ENCODE measurements around the gene MSANTD2. TPM values are rescaled to one million over a fixed set of nuclear protein-coding genes. Genes with fewer than 3 reads are reported as not detected.

The MSANTD2 gene
- total and polyA plus RNA-seq, 2 experiments from 2014 or later = 18.7 to 34.4 TPM

DNA sequence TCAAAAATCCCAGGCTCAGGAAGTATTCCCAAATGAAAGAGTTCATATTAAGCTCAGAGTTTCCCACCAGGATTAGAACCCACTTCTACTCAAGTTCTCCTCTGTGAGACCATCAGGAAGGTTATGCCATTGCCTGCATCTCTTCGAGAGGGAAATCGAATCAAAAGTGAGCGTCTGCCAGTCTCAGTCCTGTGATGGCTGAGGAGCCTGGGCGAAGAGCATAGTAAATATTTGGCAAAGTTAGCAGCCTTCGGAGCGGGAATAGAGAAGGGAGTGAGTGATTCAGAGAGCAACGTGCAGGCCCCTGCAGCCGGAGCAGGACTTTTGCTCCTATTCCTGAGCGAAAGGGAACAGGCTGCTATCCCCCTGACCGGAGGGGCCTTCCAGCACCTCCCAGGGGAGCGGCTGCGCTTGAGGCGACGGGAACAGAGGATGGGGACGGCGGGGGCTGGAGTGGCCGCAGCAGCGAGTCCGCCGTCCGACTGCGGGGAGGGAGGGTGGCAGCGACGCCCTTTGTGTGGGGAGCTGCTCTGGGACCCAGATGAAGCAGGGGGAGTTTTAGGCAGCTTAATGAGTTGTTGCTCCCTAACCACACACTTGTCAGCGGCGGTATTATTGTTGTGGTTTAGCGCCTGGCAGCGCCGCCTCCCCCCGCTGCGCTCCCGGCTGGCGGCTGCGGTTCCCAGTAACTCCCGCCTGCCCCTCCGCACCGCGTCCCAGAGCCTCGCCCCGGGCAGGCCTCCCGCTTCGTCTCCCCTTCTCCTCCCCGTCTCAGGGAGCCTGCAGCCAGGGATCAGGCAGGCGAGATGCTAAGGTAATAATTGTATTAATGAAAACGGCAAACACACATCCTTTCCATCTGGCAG, 82.2 kb downstream of the MSANTD2 start:
- Histone ChIP-seq H3K4me3 (peak overlapping the region; percentile 76), H2AFZ (peak overlapping the region; percentile 95), H4K20me1 (replicated peaks; ENCODE audit: insufficient read depth) (no peaks in the 10 kb centered on the region; the same call in none of the 2 replicates), H3K4me1 (ENCODE audit: insufficient read depth) (peaks cover 14% of the 10 kb centered on the region; the same call in 1 of the 2 replicates), H3K36me3 (ENCODE audit: insufficient read depth) (no peaks in the 10 kb centered on the region), H3K27ac (ENCODE audit: low read depth) (no peak overlapping the region), H3F3A (replicated peaks; ENCODE audit: low read depth) (no peaks in the 10 kb centered on the region), H3K4me2 (peak overlapping the region; percentile 88), H3K27me3 (ENCODE audit: insufficient read depth) (peaks cover 93% of the 10 kb centered on the region), H3K9me2 (ENCODE audit: insufficient read depth) (no peaks in the 10 kb centered on the region), H3K79me2 (replicated peaks; ENCODE audit: insufficient read depth) (no peaks in the 10 kb centered on the region)
- TF ChIP-seq EZH2 (IDR thresholded peaks at IDR 0.05; ENCODE audit: low read depth, unreplicated experiment) = peak; percentile 81
- no peak for TF ChIP-seq JUNB (IDR thresholded peaks at IDR 0.05; ENCODE audit: unreplicated experiment)
- no peaks in the 10 kb centered on the region for H3K36me3 Mint-ChIP-seq (ENCODE audit: low read depth)
- H3K27ac Mint-ChIP-seq = no peak overlapping the region
- H3K27me3 Mint-ChIP-seq (ENCODE audit: insufficient read depth, low read depth, poor library complexity) = peaks cover 72% of the 10 kb centered on the region
- peak; percentile 86 for ATAC-seq
- H3K9me3 Mint-ChIP-seq = no peaks in the 10 kb centered on the region
- peaks cover 40% of the 10 kb centered on the region for H3K4me1 Mint-ChIP-seq
- peak overlapping the region; percentile 85 for H3K4me3 Mint-ChIP-seq
- peak; percentile 66 for DNase-seq (ENCODE audit: low spot score)

DNA sequence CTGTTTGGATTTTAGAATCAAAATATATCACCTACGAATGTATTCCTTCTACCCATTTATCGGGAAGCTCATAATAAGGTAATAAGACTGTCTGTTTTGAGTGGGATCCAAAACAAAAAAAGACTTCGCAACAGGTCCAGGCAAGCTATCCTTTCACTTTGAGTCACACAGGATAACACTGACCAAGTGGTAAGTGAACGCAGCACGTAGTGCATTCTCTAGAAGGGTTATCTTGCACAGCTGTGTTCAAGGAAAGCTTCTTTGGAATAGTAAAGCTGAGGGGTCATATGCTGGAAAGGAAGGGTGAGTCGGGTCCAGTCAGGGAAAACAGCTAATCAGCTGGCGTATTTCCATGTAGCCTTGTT, 82.8 kb downstream of the MSANTD2 start:
- DNase-seq (ENCODE audit: low spot score) = no peak
- Mint-ChIP-seq H3K9me3 (no peaks in the 10 kb centered on the region), H3K36me3 (ENCODE audit: low read depth) (no peaks in the 10 kb centered on the region), H3K27me3 (ENCODE audit: insufficient read depth, low read depth, poor library complexity) (peaks cover 66% of the 10 kb centered on the region), H3K27ac (no peak overlapping the region), H3K4me1 (peaks cover 34% of the 10 kb centered on the region), H3K4me3 (peak overlapping the region; percentile 85)
- Histone ChIP-seq H3K27ac (ENCODE audit: low read depth) (no peak overlapping the region), H4K20me1 (replicated peaks; ENCODE audit: insufficient read depth) (no peaks in the 10 kb centered on the region; the same call in none of the 2 replicates), H3K27me3 (ENCODE audit: insufficient read depth) (peaks cover 88% of the 10 kb centered on the region), H3F3A (replicated peaks; ENCODE audit: low read depth) (no peaks in the 10 kb centered on the region), H3K4me1 (ENCODE audit: insufficient read depth) (peaks cover 14% of the 10 kb centered on the region; the same call in 1 of the 2 replicates), H3K36me3 (ENCODE audit: insufficient read depth) (no peaks in the 10 kb centered on the region), H2AFZ (peak overlapping the region; percentile 95; the same call in 1 of the 2 replicates), H3K4me2 (peak overlapping the region; percentile 88), H3K4me3 (peak overlapping the region; percentile 76), H3K9me2 (ENCODE audit: insufficient read depth) (no peaks in the 10 kb centered on the region), H3K79me2 (replicated peaks; ENCODE audit: insufficient read depth) (no peaks in the 10 kb centered on the region)
- no peak for ATAC-seq
- TF ChIP-seq ZNF114 (CRISPR knock-in tag; IDR thresholded peaks at IDR 0.05) (no peak), STAT1 (IDR thresholded peaks at IDR 0.05; ENCODE audit: unreplicated experiment) (no peak), JUNB (IDR thresholded peaks at IDR 0.05; ENCODE audit: unreplicated experiment) (no peak), EZH2phosphoT487 (IDR thresholded peaks at IDR 0.05; ENCODE audit: unreplicated experiment) (no peak), POLR2AphosphoS5 (IDR thresholded peaks at IDR 0.05; ENCODE audit: low read depth) (no peak)

DNA sequence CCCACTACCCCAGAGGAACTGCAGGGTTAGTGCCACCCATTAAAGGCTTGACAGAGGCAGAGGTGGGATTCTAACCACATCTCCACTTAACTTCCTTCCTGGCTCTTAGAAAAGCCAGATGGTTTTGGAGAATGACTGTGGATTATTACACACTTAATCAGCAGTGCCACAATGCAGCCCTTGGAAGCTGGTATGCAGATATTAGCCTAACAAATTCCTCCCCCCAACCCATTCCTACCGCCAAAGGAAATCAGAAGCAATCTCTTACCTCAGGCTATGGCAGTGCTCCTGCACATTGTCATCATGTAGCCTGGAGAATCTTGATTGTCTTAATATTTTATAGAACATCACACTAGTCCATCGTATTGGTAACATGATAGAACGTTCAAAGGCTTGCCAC, 83.6 kb downstream of the MSANTD2 start:
- no peaks in the 10 kb centered on the region for H3K36me3 Mint-ChIP-seq (ENCODE audit: low read depth)
- peaks cover 26% of the 10 kb centered on the region for H3K4me1 Mint-ChIP-seq
- no peak overlapping the region for H3K27ac Mint-ChIP-seq
- no peak overlapping the region for H3K4me2 ChIP-seq
- peaks cover 59% of the 10 kb centered on the region for H3K27me3 Mint-ChIP-seq (ENCODE audit: insufficient read depth, low read depth, poor library complexity)
- no peaks in the 10 kb centered on the region; the same call in none of the 2 replicates for H4K20me1 ChIP-seq (replicated peaks; ENCODE audit: insufficient read depth)
- H3K9me3 Mint-ChIP-seq = no peaks in the 10 kb centered on the region; the same call in 2 of the 3 replicates
- H3K4me3 Mint-ChIP-seq = no peak overlapping the region
- ATAC-seq (no peak), DNase-seq (ENCODE audit: low spot score) (no peak)
- peaks cover 85% of the 10 kb centered on the region for H3K27me3 ChIP-seq (ENCODE audit: insufficient read depth)
- H3K4me1 ChIP-seq (ENCODE audit: insufficient read depth) = peaks cover 14% of the 10 kb centered on the region; the same call in 1 of the 2 replicates
- H3K79me2 ChIP-seq (replicated peaks; ENCODE audit: insufficient read depth) = no peaks in the 10 kb centered on the region
- no peak overlapping the region for H2AFZ ChIP-seq
- H3K4me3 ChIP-seq = no peak overlapping the region
- H3K36me3 ChIP-seq (ENCODE audit: insufficient read depth) = no peaks in the 10 kb centered on the region
- no peaks in the 10 kb centered on the region for H3K9me2 ChIP-seq (ENCODE audit: insufficient read depth)
- H3K27ac ChIP-seq (ENCODE audit: low read depth) = no peak overlapping the region
- H3F3A ChIP-seq (replicated peaks; ENCODE audit: low read depth) = no peaks in the 10 kb centered on the region
- TF ChIP-seq STAT1 (IDR thresholded peaks at IDR 0.05; ENCODE audit: unreplicated experiment) (no peak), EZH2phosphoT487 (IDR thresholded peaks at IDR 0.05; ENCODE audit: unreplicated experiment) (no peak), ZNF331 (CRISPR knock-in tag; IDR thresholded peaks at IDR 0.05; ENCODE audit: low read depth) (no peak), NANOG (IDR thresholded peaks at IDR 0.05; ENCODE audit: borderline replicate concordance) (no peak), ZNF114 (CRISPR knock-in tag; IDR thresholded peaks at IDR 0.05) (no peak), POLR2AphosphoS5 (IDR thresholded peaks at IDR 0.05; ENCODE audit: low read depth) (no peak)
- TF ChIP-seq, protein P1, sequence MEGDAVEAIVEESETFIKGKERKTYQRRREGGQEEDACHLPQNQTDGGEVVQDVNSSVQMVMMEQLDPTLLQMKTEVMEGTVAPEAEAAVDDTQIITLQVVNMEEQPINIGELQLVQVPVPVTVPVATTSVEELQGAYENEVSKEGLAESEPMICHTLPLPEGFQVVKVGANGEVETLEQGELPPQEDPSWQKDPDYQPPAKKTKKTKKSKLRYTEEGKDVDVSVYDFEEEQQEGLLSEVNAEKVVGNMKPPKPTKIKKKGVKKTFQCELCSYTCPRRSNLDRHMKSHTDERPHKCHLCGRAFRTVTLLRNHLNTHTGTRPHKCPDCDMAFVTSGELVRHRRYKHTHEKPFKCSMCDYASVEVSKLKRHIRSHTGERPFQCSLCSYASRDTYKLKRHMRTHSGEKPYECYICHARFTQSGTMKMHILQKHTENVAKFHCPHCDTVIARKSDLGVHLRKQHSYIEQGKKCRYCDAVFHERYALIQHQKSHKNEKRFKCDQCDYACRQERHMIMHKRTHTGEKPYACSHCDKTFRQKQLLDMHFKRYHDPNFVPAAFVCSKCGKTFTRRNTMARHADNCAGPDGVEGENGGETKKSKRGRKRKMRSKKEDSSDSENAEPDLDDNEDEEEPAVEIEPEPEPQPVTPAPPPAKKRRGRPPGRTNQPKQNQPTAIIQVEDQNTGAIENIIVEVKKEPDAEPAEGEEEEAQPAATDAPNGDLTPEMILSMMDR (conservative IDR thresholded peaks at IDR 0.05; ENCODE audit: low read depth in 2 of 2) = no peak
